Spleen (tissue), 11 donors: ENCODE results near the gene CYP4Z1. TPM values are rescaled to one million over a fixed set of nuclear protein-coding genes. Genes with fewer than 3 reads are reported as not detected.
"Not testable (repeated sequence)": the region's sequence is repeated elsewhere in the genome, so short reads cannot be mapped to it uniquely, and the experiment has no call there.

ENCODE experiments used
- DNase-seq: peaks from one replicate; pipeline ENCODE4 v3.0.0-alpha.2; 2020
- H3K27ac ChIP-seq, 8 donors: fragments of 200-600 bp; sonication (generic) in 7 of 8; 1 replicate in 4 of 8; 2 replicates in 4 of 8; pipeline versions ENCODE4 v1.5.0 to v1.8.0; 2016 to 2021; ENCODE audit warnings: inconsistent platforms in 4 of 8, mild to moderate bottlenecking in 4 of 8, moderate library complexity in 1 of 8
- H3K27me3 ChIP-seq, 7 donors: fragments of 200-600 bp; sonication (generic) in 6 of 7; replicated peaks in 1 of 7; 1 replicate in 4 of 7; 2 replicates in 3 of 7; pipeline versions ENCODE4 v1.5.0 to v1.8.0; 2016 to 2021; ENCODE audit warnings: inconsistent platforms in 3 of 7, mild to moderate bottlenecking in 1 of 7
- H3K36me3 ChIP-seq, 6 donors: fragments of 200-600 bp; sonication (generic) in 5 of 6; 1 replicate in 4 of 6; 2 replicates in 2 of 6; pipeline versions ENCODE4 v1.5.0 to v1.8.0; 2016 to 2021; ENCODE audit warnings: inconsistent platforms in 2 of 6
- H3K4me1 ChIP-seq, 6 donors: fragments of 200-600 bp; sonication (generic) in 5 of 6; 1 replicate in 3 of 6; 2 replicates in 3 of 6; pipeline versions ENCODE4 v1.5.0 to v1.8.0; 2016 to 2021; ENCODE audit warnings: inconsistent platforms in 3 of 6
- H3K4me3 ChIP-seq, 8 donors: fragments of 200-600 bp; sonication (generic) in 7 of 8; 1 replicate in 4 of 8; 2 replicates in 4 of 8; pipeline versions ENCODE4 v1.5.0 to v1.8.0; 2016 to 2021; ENCODE audit warnings: inconsistent platforms in 4 of 8, mild to moderate bottlenecking in 4 of 8, moderate library complexity in 2 of 8
- H3K9me3 ChIP-seq, 8 donors: fragments of 200-600 bp; sonication (generic) in 7 of 8; 1 replicate in 4 of 8; 2 replicates in 4 of 8; pipeline versions ENCODE4 v1.5.0 to v1.8.0; 2016 to 2021; ENCODE audit warnings: inconsistent platforms in 4 of 8
- CTCF ChIP-seq, 11 experiments: fragments of 200-600 bp in 7 of 11; fragments of 450-650 bp in 4 of 11; sonication (generic) in 4 of 11; IDR thresholded peaks in 8 of 11; conservative IDR thresholded peaks in 3 of 11; 1 replicate in 7 of 11; 2 replicates in 4 of 11; pipeline versions ENCODE4 v1.4.0 to v1.8.0; 2016 to 2021; ENCODE audit warnings: antibody characterized with exemption in 11 of 11, inconsistent platforms in 4 of 11, mild to moderate bottlenecking in 1 of 11
- POLR2A ChIP-seq, 3 donors: fragments of 450-650 bp; IDR thresholded peaks; one replicate each; pipeline ENCODE4 v1.5.1; 2017; ENCODE audit warnings: antibody characterized with exemption in 3 of 3, mild to moderate bottlenecking in 1 of 3
- POLR2AphosphoS5 ChIP-seq, 3 donors: sonication (generic); formaldehyde crosslinking; IDR thresholded peaks; one replicate each; pipeline ENCODE4 v1.5.1; 2017; ENCODE audit warnings: antibody characterized with exemption in 3 of 3
- WGBS, 5 donors: extraction: QIAGEN DNeasy Blood & Tissue Kit in 3 of 5; methylation state at CpG; one replicate each; pipeline versions ENCODE4 v1.1.5 to v1.1.7; 2013 to 2018; 5-methylcytosine and 5-hydroxymethylcytosine counted together
- intact Hi-C: fragments of 100-400 bp; cut with DNase I; formaldehyde crosslinking; loops from one replicate; pipeline ENCODE4 v1.15.0; 2023; ENCODE audit warnings: low total_unique reads
- polyA plus RNA-seq, 3 donors: library from polyadenylated mRNA; stranded (reverse); fragments of 200-250 nt; gene quantifications; one replicate each; pipeline ENCODE4 v1.2.1, GENCODE V29; 2013
- total RNA-seq, 7 donors: library from RNA; depleted of rRNA in 3 of 7; stranded (reverse); fragments of >200 nt in 3 of 7; fragmentation: NEBNext Ultra II Directional in 4 of 7; extraction: Animal tissue kit (Norgen Biotek cat#: 25700) in 4 of 7; gene quantifications; one replicate each; pipeline versions ENCODE4 v1.1.0 to v1.2.1, GENCODE V29; 2016 to 2021
- donor health status: healthy with polysubstance abuse.
- donor health status: DM: no; HTN: no; CAD: no; lungs with moderate emphysema.
- donor health status: DM: no; HTN: no; CAD: no.
- donor health status: Bipolar disorder and iron deficiency.
- donor health status: healthy.
- donor health status: DM: no; HTN: no; CAD: no.
- donor health status: DM: yes; HTN: yes; CAD: no.

The CYP4Z1 gene
- total and polyA plus RNA-seq, 10 donors = 0.03 to 0.24 TPM; not detected in 8

DNA sequence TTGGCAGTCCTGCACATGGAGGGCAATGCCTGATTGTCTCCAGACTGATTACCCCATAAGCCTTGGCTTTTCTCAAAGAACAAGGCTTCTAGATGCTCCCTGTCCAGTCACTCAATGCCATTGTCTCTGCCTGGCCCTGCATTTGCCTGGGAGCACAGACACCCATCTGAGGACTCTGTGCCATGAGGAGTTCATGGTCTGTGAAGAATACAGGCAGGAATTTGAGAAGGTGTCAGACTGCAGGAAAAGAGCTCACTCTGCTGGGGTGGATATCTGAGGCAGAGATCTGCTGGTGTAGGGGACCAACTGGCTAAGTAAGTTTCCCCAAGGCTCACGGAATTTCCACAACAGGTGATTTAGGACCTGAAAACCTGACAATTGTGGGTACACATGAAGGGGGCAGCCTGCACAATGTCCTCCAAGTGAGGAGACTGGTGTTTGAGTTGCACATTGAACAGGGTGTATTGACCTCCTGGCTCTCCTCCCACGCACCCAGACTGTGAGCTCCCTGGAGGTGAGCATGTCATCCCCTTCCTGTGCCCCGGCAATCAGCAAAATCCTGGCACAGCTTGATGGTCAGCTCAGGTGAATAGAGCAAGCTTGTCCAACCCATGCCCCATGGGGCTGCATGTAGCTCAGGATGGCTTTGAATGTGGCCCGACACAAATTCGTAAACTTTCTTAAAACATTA, 71.0 kb downstream of the CYP4Z1 start:
- Histone ChIP-seq H3K27me3 (peaks cover 0 to 8% (median 0%) of the 10 kb centered on the region in 7 donors), H3K4me1 (no peaks in the 10 kb centered on the region), H3K9me3 (no peaks in the 10 kb centered on the region), H3K36me3 (no peaks in the 10 kb centered on the region), H3K27ac (no peak overlapping the region), H3K4me3 (no peak overlapping the region)
- intact Hi-C loops = no loop called here
- no peak for TF ChIP-seq POLR2AphosphoS5 (IDR thresholded peaks at IDR 0.05)
- no peak for TF ChIP-seq CTCF (IDR thresholded peaks at IDR 0.05 in 8 of 11, conservative IDR thresholded peaks at IDR 0.05 in 3 of 11)
- no peak for TF ChIP-seq POLR2A (IDR thresholded peaks at IDR 0.05)
- 85 to 90% (median 86%) methylated on average over 5 of the region's 5 CpGs for WGBS, 5 donors
- DNase-seq = no peak

DNA sequence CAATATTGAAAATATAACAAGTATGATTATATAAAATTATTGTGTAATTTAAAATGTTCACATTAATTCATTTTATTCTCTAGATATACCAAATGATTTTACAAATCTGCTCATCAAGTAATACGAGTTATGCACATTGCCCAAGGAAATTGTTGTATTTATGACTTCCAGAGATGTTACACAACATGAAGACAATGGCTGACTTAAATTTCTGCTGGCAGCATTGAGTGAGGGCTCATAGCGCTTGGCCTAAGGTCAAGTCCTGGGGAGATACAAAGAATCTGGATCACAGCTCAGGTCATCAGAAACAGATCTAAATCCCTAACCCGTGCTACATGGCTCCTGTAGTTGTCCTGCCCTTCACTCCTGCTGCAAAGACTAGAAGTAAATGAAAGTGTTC, 73.3 kb downstream of the CYP4Z1 start:
- H3K4me1 ChIP-seq, DNase-seq, intact Hi-C loops, H3K27ac ChIP-seq, H3K27me3 ChIP-seq, H3K36me3 ChIP-seq, H3K4me3 ChIP-seq, H3K9me3 ChIP-seq: not testable (repeated sequence)
- WGBS, 5 donors = 65 to 82% (median 77%) methylated on average over 3 of the region's 3 CpGs

DNA sequence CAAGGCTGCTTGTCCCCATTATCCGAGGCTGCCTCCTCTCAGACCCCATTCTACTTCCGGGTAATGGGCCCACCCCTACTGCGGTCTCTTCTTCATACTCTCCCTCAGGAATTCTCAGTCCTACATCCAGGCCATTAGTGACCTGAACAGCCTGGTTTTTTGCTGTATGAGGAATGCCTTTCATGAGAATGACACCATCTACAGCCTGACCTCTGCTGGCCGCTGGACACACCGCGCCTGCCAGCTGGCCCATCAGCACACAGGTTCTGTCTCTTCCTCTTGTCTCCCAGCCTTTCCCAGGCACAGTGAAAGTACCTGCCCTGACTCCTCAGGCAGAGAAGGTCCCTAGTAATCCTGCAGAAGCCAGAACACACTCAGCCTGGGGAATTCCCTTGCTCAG, 76.6 kb downstream of the CYP4Z1 start:
- H3K27ac ChIP-seq, H3K4me3 ChIP-seq, DNase-seq, H3K36me3 ChIP-seq, H3K4me1 ChIP-seq, H3K27me3 ChIP-seq, intact Hi-C loops, H3K9me3 ChIP-seq: not testable (repeated sequence)
- WGBS, 5 donors = 62 to 78% (median 69%) methylated on average over 6 of the region's 6 CpGs
- TF ChIP-seq CTCF (IDR thresholded peaks at IDR 0.05 in 8 of 11, conservative IDR thresholded peaks at IDR 0.05 in 3 of 11) = peak in 2 of 11 experiments; percentile 21 to 23

GRCh38 chr1:47146495-47146894, 79.5 kb downstream of the CYP4Z1 start:
- H3K4me1 ChIP-seq, H3K27me3 ChIP-seq, DNase-seq, intact Hi-C loops, H3K9me3 ChIP-seq, H3K27ac ChIP-seq, H3K4me3 ChIP-seq, H3K36me3 ChIP-seq: not testable (repeated sequence)
- WGBS, 5 donors = 6 to 89% (median 56%) methylated on average over 1 of the region's 1 CpG

GRCh38 chr1:47147047-47147785, 80.2 kb downstream of the CYP4Z1 start:
- H3K27me3 ChIP-seq = peaks cover 0 to 10% (median 0%) of the 10 kb centered on the region in 7 donors
- intact Hi-C loops = no loop called here
- H3K4me3 ChIP-seq = no peak overlapping the region
- no peaks in the 10 kb centered on the region for H3K4me1 ChIP-seq
- TF ChIP-seq POLR2A (IDR thresholded peaks at IDR 0.05) (no peak), POLR2AphosphoS5 (IDR thresholded peaks at IDR 0.05) (no peak), CTCF (IDR thresholded peaks at IDR 0.05 in 8 of 11, conservative IDR thresholded peaks at IDR 0.05 in 3 of 11) (no peak)
- no peaks in the 10 kb centered on the region for H3K36me3 ChIP-seq
- DNase-seq = no peak
- H3K27ac ChIP-seq = no peak overlapping the region
- WGBS, 5 donors = 57 to 66% (median 59%) methylated on average over 6 of the region's 6 CpGs
- H3K9me3 ChIP-seq = no peaks in the 10 kb centered on the region

GRCh38 chr1:47149162-47149561, 82.1 kb downstream of the CYP4Z1 start:
- H3K27me3 ChIP-seq = peaks cover 0 to 22% (median 0%) of the 10 kb centered on the region in 7 donors
- DNase-seq, H3K4me3 ChIP-seq, H3K36me3 ChIP-seq, H3K4me1 ChIP-seq, intact Hi-C loops, H3K9me3 ChIP-seq, H3K27ac ChIP-seq: not testable (repeated sequence)
- WGBS, 5 donors = 49 to 60% (median 58%) methylated on average over 6 to 9 of the region's 9 CpGs

GRCh38 chr1:47156457-47156856, 89.4 kb downstream of the CYP4Z1 start:
- H3K27me3 ChIP-seq = peaks cover 0 to 17% (median 0%) of the 10 kb centered on the region in 7 donors
- H3K4me1 ChIP-seq, H3K27ac ChIP-seq, H3K36me3 ChIP-seq, DNase-seq, H3K4me3 ChIP-seq, intact Hi-C loops: not testable (repeated sequence)
- peaks cover 0 to 25% (median 10%) of the 10 kb centered on the region in 8 donors for H3K9me3 ChIP-seq

DNA sequence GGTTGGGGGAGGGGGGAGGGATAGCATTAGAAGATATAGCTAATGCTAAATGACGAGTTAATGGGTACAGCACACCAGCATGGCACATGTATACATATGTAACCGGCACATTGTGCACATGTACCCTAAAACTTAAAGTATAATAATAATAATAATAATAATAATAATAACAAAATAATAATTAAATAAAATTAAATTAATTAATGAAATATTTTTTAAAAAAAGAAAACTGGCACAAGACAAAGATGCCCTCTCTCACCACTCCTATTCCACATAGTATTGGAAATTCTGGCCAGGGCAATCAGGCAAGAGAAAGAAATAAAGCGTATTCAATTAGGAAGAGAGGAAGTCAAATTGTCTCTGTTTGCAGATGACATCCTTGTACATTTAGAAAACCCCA, 90.9 kb downstream of the CYP4Z1 start:
- WGBS, 5 donors = 61 to 90% (median 87%) methylated on average over 3 of the region's 3 CpGs
- intact Hi-C loops = not testable (repeated sequence)

More for the DNA sequence above, 90.9 kb downstream of the CYP4Z1 start:
- Histone ChIP-seq H3K9me3 (peaks cover 0 to 25% (median 10%) of the 10 kb centered on the region in 8 donors), H3K27me3 (peaks cover 0 to 13% (median 0%) of the 10 kb centered on the region in 7 donors)
- H3K27ac ChIP-seq, H3K4me3 ChIP-seq, DNase-seq, H3K4me1 ChIP-seq, H3K36me3 ChIP-seq: not testable (repeated sequence)
